ENCODE measurements around the gene KLHL29. TPM values are rescaled to one million over a fixed set of nuclear protein-coding genes. Genes with fewer than 3 reads are reported as not detected.

The KLHL29 gene
- total and polyA plus RNA-seq, 2 of the 13 experiments (the other 11 are each of a cell fraction or from before 2014, with no cell fraction given) = 0.01 TPM; not detected in 1

DNA sequence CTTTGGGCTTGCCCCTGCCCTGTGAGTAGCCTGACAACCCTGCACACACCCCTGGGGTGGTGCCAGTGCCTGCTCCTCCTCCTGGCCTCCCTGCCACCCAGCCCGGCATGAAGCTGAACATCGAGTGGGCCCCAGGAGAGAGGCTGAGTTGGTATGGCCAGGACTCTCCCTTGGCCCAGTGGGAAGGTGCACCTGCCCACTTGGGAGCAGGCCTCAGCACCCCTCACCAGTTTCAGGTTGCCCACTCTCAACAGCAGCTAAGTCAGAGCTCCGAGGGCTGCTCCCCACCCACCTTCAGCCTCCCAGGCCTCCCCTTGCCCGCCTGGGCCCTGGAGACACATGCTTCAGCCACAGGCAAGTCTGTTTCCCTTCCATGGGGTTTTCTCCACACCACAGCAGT, 203.1 kb downstream of the KLHL29 start:
- DNase-seq (ENCODE audit: low spot score) (no peak), ATAC-seq (no peak; the same call in 2 of the 3 replicates)
- in situ Hi-C loops (cut with HindIII; ENCODE audit: extremely low pct_ligation_motif_present, low pct_unique_long_range_greater_than_20kb) = no loop called here

More for the DNA sequence above, 203.1 kb downstream of the KLHL29 start:
- no peaks in the 10 kb centered on the region for H4K20me1 ChIP-seq (ENCODE audit: insufficient read depth, low read length)
- no peak overlapping the region for H3K27ac ChIP-seq (ENCODE audit: extremely low read length, insufficient read depth, low read length)
- WGBS (ENCODE audit: low lambda C conversion rate) = 49% methylated on average over 4 of the region's 4 CpGs
- no peak for FAIRE-seq
- peaks cover 3 to 73% of the 10 kb centered on the region in 2 experiments for H3K27me3 ChIP-seq (ENCODE audit: control insufficient read depth in 1 of 2, insufficient read depth in 2 of 2, low read length in 2 of 2)
- intact Hi-C loops (cut with micrococcal nuclease; ENCODE audit: unreplicated experiment) = no loop called here
- TF ChIP-seq ZNF12 (CRISPR knock-in tag; IDR thresholded peaks at IDR 0.05) (no peak), MATR3 (CRISPR knock-in tag; IDR thresholded peaks at IDR 0.05) (no peak), BHLHE40 (IDR thresholded peaks at IDR 0.05; ENCODE audit: low read length) (no peak), DBP (CRISPR knock-in tag; IDR thresholded peaks at IDR 0.05; ENCODE audit: not compliant biosample characterization) (no peak), MXD4 (CRISPR knock-in tag; IDR thresholded peaks at IDR 0.05) (no peak), ZNF557 (CRISPR knock-in tag; IDR thresholded peaks at IDR 0.05) (no peak), RFX1 (IDR thresholded peaks at IDR 0.05) (no peak), XRCC5 (optimal IDR thresholded peaks at IDR 0.05; ENCODE audit: low read length) (no peak), RBFOX2 (IDR thresholded peaks at IDR 0.05; ENCODE audit: low read depth, low read length) (no peak), KDM4B (CRISPR knock-in tag; IDR thresholded peaks at IDR 0.05) (no peak), ZBTB38 (CRISPR knock-in tag; IDR thresholded peaks at IDR 0.05) (no peak), IKZF4 (CRISPR knock-in tag; IDR thresholded peaks at IDR 0.05; ENCODE audit: borderline replicate concordance, low read depth, not compliant biosample characterization) (no peak), ZNF800 (CRISPR knock-in tag; IDR thresholded peaks at IDR 0.05) (no peak), TGIF2 (CRISPR knock-in tag; IDR thresholded peaks at IDR 0.05) (no peak), ZNF383 (CRISPR knock-in tag; IDR thresholded peaks at IDR 0.05; ENCODE audit: borderline replicate concordance) (no peak), FOXO1 (CRISPR knock-in tag; IDR thresholded peaks at IDR 0.05) (no peak), ZBTB14 (CRISPR knock-in tag; IDR thresholded peaks at IDR 0.05) (no peak), ZNF850 (CRISPR knock-in tag; conservative IDR thresholded peaks at IDR 0.05) (no peak)
- TF ChIP-seq, protein P1, sequence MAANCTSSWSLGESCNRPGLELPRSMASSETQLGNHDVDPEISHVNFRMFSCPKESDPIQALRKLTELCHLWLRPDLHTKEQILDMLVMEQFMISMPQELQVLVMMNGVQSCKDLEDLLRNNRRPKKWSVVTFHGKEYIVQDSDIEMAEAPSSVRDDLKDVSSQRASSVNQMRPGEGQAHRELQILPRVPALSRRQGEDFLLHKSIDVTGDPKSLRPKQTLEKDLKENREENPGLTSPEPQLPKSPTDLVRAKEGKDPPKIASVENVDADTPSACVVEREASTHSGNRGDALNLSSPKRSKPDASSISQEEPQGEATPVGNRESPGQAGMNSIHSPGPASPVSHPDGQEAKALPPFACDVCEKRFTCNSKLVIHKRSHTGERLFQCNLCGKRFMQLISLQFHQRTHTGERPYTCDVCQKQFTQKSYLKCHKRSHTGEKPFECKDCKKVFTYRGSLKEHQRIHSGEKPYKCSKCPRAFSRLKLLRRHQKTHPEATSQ (CRISPR knock-in tag; IDR thresholded peaks at IDR 0.05; ENCODE audit: borderline replicate concordance) = no peak
- H2AFZ ChIP-seq (ENCODE audit: low read length) = no peak overlapping the region
- no TSS peak for BruUV-seq (replicated peaks)
- H3K4me3 ChIP-seq (replicated peaks in 1 of 3; ENCODE audit: insufficient read depth in 1 of 3, low read depth in 2 of 3, low read length in 3 of 3) = no peak overlapping the region
- ChIA-PET POLR2A (no interaction called here), CTCF (ENCODE audit: low intra/inter-chr PET ratio, low total read pairs) (no interaction called here)
- no peak overlapping the region for H3K9ac ChIP-seq (ENCODE audit: insufficient read depth, low read depth, low read length)
- no peaks in the 10 kb centered on the region for H3K79me2 ChIP-seq (ENCODE audit: insufficient read depth, low read length)
- no peak overlapping the region for H3K4me2 ChIP-seq (ENCODE audit: low read depth, low read length)
- no peaks in the 10 kb centered on the region for H3K4me1 ChIP-seq (ENCODE audit: insufficient read depth, low read length)
- H3K9me3 ChIP-seq (ENCODE audit: low read length) = no peaks in the 10 kb centered on the region
- H3K36me3 ChIP-seq (replicated peaks in 1 of 2; ENCODE audit: control insufficient read depth in 1 of 2, insufficient read depth in 2 of 2, low read length in 2 of 2) = no peaks in the 10 kb centered on the region

All from HepG2 (cell line).